Measurements from ENCODE around the gene EIF3J.

DNA sequence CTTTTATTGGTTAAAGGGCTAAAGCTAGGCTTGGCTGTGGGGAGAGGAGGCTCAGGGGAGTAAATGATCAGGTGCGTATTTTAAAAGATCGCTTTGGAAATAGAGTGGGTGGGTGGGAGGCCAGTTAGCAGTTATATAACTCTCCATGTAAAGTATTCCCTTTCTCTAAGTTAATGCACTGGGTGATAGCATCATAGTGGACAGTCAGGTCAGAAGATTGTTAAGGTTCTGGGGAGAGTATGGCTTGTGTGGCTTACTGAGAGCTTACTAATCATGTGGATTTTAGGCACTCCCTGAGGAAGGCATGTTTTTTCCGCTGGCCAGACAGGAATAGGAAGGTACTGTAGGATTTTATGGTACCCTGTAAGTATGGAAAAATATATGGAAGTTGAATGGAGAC lies 6.3 kb upstream of the EIF3J start:
- no peak for TF ChIP-seq CTCF (IDR thresholded peaks at IDR 0.05; ENCODE audit: low read length)
- TF ChIP-seq EZH2 (optimal IDR thresholded peaks at IDR 0.05; ENCODE audit: low read depth, low read length): no peak
